DMS79 (cell line): ENCODE data around the gene DAZL.
"Not testable (repeated sequence)": the region's sequence is repeated elsewhere in the genome, so short reads cannot be mapped to it uniquely, and the experiment has no call there.

Source experiments
- DNase-seq: peaks from one replicate; lab custom pipeline; 2025; lab: John Stamatoyannopoulos, UW

DAZL gene

GRCh38 chr3:16604887-16605602 is at the start of gene DAZL:
DAZL (minus strand) TSS chr3:16605423; CDS start chr3:16605205, 218 bp downstream.
- no peak for DNase-seq

GRCh38 chr3:16654976-16655375 is 49.8 kb upstream of the DAZL start:
- DNase-seq, result no peak

GRCh38 chr3:16653712-16654111 is 48.5 kb upstream of the DAZL start:
- DNase-seq, result no peak

GRCh38 chr3:16647668-16648067 is 42.4 kb upstream of the DAZL start:
- no peak for DNase-seq

- no peak for DNase-seq
Measured at GRCh38 chr3:16639806-16640205, 34.6 kb upstream of the DAZL start.

GRCh38 chr3:16633948-16634347 is 28.7 kb upstream of the DAZL start:
- DNase-seq, result no peak

GRCh38 chr3:16632395-16632794 is 27.2 kb upstream of the DAZL start:
- no peak for DNase-seq

- DNase-seq, result no peak
Measured at GRCh38 chr3:16618721-16619120, 13.5 kb upstream of the DAZL start.

- not testable (repeated sequence) for DNase-seq
Measured at GRCh38 chr3:16617155-16617554, 11.9 kb upstream of the DAZL start.

- DNase-seq, result no peak
Measured at GRCh38 chr3:16616083-16616482, 10.9 kb upstream of the DAZL start.

- no peak for DNase-seq
Measured at GRCh38 chr3:16614033-16615031, 9.1 kb upstream of the DAZL start.

GRCh38 chr3:16609927-16610580 is 4.8 kb upstream of the DAZL start:
- DNase-seq, result no peak

GRCh38 chr3:16608816-16609215 is 3.6 kb upstream of the DAZL start:
- DNase-seq, result no peak

- no peak for DNase-seq
Measured at GRCh38 chr3:16607718-16608117, 2.5 kb upstream of the DAZL start.

GRCh38 chr3:16606398-16606797 is 1.2 kb upstream of the DAZL start:
- no peak for DNase-seq

- no peak for DNase-seq
Measured at GRCh38 chr3:16605966-16606365, 743 bp upstream of the DAZL start.

GRCh38 chr3:16604433-16604832 is 790 bp downstream of the DAZL start:
- DNase-seq, result no peak

GRCh38 chr3:16601537-16602005 is 3.7 kb downstream of the DAZL start:
- DNase-seq, result no peak

GRCh38 chr3:16600780-16601536 is 4.3 kb downstream of the DAZL start:
- DNase-seq, result peak; percentile 8

- no peak for DNase-seq
Measured at GRCh38 chr3:16599694-16600093, 5.5 kb downstream of the DAZL start.

GRCh38 chr3:16596352-16597032 is 8.7 kb downstream of the DAZL start:
- DNase-seq, result no peak
